Stimulated activated CD8-positive, alpha-beta memory T cell treated with anti-CD3 and anti-CD28 coated beads, Interleukin-7, amount 100 ng/mL, for 24 hours (primary cell): Measurements from ENCODE around the gene AZI2.

ENCODE experiments used
- DNase-seq: peaks from one replicate; pipeline ENCODE4 v3.0.0-alpha.2; 2020; ENCODE audit warnings: low read depth

AZI2 gene

GRCh38 chr3:28301688-28302087 lies 46.9 kb downstream of the AZI2 start:
- DNase-seq = no peak

- DNase-seq = no peak
These were observed 48.2 kb downstream of the AZI2 start for GRCh38 chr3:28300345-28300962.

GRCh38 chr3:28299705-28300104 lies 48.9 kb downstream of the AZI2 start:
- no peak for DNase-seq

GRCh38 chr3:28295898-28296490 lies 52.6 kb downstream of the AZI2 start:
- no peak for DNase-seq

- no peak for DNase-seq
These were observed 53.8 kb downstream of the AZI2 start for GRCh38 chr3:28294667-28295413.

- no peak for DNase-seq
These were observed 56.0 kb downstream of the AZI2 start for GRCh38 chr3:28292622-28293021.

GRCh38 chr3:28291577-28291976 lies 57.0 kb downstream of the AZI2 start:
- no peak for DNase-seq

- DNase-seq = no peak
These were observed 57.7 kb downstream of the AZI2 start for GRCh38 chr3:28290863-28291300.

GRCh38 chr3:28287046-28287445 lies 61.6 kb downstream of the AZI2 start:
- DNase-seq = no peak

- no peak for DNase-seq
These were observed 62.0 kb downstream of the AZI2 start for GRCh38 chr3:28286595-28286994.

- DNase-seq = no peak
These were observed 67.8 kb downstream of the AZI2 start for GRCh38 chr3:28280781-28281180.

- DNase-seq = no peak
These were observed 68.9 kb downstream of the AZI2 start for GRCh38 chr3:28279770-28280169.

- no peak for DNase-seq
These were observed 69.7 kb downstream of the AZI2 start for GRCh38 chr3:28278918-28279317.

GRCh38 chr3:28273837-28274236 lies 74.8 kb downstream of the AZI2 start:
- no peak for DNase-seq
